ENCODE measurements around the gene PRKD2. TPM values are rescaled to one million over a fixed set of nuclear protein-coding genes. Genes with fewer than 3 reads are reported as not detected.
"Not testable (repeated sequence)": the region's sequence is repeated elsewhere in the genome, so short reads cannot be mapped to it uniquely, and the experiment has no call there.

Gene PRKD2
- total RNA-seq: 171 and 175 TPM in 2 replicates

DNA sequence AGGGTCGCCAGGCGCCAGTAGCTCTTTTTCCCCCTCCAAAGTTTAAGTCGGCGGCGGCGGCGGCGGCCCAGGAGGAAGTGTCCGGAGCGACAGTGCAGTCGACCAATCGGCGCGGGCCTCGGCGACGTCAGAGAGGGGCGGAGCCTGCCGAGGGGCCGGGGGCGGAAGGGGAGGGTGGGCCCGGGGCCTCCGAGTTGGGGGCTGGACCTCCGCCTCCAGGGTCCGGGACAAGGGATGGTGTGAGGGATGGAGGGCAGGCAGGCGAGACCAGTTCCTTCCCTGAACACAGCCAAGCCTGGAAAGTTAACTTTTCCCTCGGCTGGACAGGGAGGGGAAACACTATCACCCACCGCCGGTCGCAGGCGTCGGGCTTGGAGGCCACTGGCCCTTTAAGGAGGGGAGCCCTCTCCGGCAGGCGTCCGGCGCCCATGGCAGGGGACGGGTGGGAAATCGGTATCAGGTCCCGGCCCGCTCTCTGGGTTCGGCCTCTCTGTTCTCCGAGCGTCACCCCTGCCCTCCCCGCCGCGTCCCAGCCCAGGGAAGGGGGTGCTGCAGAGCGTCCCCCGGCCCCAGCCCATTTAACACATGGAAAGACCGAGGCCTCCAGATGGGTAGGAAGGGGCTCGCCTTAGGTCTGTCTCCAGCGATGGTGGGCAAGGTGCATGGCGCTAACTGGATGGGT is at the start of gene PRKD2:
TSS of gene PRKD2 (minus strand) at position 81 of the 682 bp plus-strand sequence. CDS start 744 bp downstream, outside the sequence.
- intact Hi-C loops (cut with micrococcal nuclease): loop anchor here (1.0 to 10.0 kb wide), 8 partner anchors 83 to 1002 kb away; partner anchors contain the start of genes AP2S1, CALM3, CCDC61 and DHX34

GRCh38 chr19:46764817-46765291 is 47.9 kb upstream of the PRKD2 start:
- intact Hi-C loops (cut with micrococcal nuclease): no loop called here

DNA sequence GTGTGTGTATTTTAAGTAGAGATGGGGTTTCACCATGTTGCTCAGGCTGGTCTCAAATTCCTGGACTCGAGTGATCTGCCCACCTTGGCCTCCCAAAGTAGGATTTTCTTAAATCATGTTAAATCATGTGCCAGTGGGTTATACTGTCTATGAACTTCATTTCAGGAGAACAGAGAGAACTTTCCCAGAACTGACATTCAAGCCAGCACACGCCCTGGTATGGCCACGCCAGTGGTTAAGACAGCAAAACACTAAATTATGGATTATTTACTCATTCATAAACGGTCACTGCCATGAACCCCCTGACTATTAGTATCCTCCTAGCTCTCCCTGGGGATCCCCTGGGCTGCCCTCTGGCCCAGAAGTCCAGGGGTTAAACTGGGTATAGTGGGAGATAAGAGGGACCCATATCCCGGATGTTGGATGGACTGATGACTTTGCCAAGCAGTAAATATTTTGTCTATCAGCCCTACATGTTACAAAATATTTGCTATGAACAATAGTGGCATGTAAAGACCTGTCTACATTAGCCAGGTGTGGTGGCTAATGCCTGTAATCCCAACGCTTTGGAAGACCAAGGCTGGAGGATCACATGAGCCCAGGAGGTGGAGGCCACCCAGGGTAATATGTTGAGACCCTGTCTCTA is 45.5 kb upstream of the PRKD2 start:
- intact Hi-C loops (cut with micrococcal nuclease): no loop called here

GRCh38 chr19:46761418-46761831 is 44.5 kb upstream of the PRKD2 start:
- intact Hi-C loops (cut with micrococcal nuclease): no loop called here

DNA sequence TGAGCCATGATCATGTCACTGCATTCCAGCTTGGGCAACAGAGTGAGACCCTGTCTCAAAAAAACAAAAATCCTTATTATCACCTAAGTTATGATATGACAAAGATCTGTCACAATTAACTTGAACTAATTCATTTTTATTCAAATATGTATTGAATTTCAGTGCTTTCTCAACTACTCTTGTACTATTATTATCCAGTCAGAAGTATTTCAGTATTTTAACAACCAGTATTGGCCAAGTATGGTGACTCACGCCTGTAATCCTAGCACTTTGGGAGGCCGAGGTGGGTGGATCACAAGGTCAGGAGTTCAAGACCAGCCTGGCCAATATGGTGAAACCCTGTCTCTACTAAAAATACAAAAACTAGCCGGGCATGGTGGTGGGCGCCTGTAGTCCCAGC is 44.0 kb upstream of the PRKD2 start:
- intact Hi-C loops (cut with micrococcal nuclease): not testable (repeated sequence)

DNA sequence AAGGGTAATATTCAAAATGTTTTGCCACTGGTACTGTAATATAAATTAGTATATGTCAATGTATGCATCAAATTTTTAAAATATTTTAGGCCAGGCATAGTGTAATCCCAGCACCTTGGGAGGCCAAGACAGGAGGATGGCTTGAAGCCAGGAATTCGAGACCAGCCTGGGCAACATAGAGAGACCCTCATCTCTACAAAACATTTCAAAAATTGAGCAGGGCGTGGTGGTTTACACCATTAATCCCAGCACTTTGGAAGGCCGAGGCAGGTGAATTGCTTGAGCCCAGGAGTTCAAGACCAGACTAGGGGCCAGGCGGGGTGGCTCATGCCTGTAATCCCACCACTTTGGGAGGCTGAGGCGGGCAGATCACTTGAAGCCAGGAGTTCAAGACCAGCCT is 43.4 kb upstream of the PRKD2 start:
- intact Hi-C loops (cut with micrococcal nuclease): no loop called here

DNA sequence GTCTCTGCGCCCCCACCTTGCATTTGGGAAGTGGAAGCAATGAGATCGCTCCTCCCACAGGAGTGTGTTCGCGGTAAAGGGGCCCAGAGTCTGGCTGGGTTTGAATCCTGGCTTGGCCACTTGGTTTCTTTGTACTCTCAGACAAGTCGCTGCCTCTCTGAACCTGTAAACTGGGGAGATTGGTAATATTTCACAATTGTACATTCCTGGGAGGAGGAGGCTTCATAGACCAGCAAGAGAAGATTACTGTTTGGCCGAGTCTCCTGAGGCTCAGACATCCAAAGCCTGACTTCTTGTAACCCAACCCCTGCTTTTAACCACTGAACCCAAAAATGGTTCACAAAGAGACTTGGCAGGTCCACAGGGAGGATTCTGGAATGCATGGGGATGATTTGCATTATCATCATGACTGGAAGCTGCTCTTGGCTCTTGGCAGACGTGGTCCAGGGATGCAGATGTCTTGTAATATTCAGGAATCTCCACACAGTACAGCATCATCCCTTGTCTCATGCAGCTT is 43.0 kb upstream of the PRKD2 start:
- intact Hi-C loops (cut with micrococcal nuclease): loop anchor here (5.0 to 10.0 kb wide), 2 partner anchors 62 to 235 kb away; no protein-coding TSS in a partner anchor

DNA sequence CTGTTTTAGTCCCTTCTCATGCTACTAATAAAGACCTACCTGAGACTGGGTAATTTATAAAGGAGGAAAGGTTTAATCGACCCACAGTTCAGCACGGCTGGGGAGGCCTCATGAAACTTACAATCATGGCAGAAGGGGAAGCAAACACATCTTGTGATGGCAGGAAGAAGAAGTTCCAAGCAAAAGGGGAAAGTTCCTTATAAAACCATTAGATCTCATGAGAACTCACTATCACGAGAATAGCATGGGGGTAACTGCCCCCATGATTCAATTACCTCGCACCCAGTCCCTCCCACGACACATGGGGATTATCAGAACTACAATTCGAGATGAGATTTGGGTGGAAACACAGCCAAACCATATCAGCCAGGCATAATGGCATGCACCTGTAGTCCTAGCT is 42.3 kb upstream of the PRKD2 start:
- intact Hi-C loops (cut with micrococcal nuclease): loop anchor here (5.0 to 10.0 kb wide), 2 partner anchors 63 to 236 kb away; no protein-coding TSS in a partner anchor

DNA sequence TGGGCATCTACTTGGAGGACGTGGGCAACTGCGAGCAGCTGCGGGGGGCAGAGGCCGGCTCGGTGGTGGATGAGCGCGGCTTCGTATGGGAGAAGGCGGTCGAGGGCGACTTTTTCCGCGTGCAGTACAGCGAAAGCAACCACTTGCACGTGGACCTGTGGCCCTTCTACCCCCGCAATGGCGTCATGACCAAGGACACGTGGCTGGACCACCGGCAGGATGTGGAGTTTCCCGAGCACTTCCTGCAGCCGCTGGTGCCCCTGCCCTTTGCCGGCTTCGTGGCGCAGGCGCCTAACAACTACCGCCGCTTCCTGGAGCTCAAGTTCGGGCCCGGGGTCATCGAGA is 39.6 kb upstream of the PRKD2 start:
- intact Hi-C loops (cut with micrococcal nuclease): loop anchor here (5.0 to 10.0 kb wide), 2 partner anchors 66 to 238 kb away; no protein-coding TSS in a partner anchor

GRCh38 chr19:46755853-46756543 is 39.1 kb upstream of the PRKD2 start:
- intact Hi-C loops (cut with micrococcal nuclease): loop anchor here (5.0 to 10.0 kb wide), 2 partner anchors 66 to 239 kb away; no protein-coding TSS in a partner anchor

DNA sequence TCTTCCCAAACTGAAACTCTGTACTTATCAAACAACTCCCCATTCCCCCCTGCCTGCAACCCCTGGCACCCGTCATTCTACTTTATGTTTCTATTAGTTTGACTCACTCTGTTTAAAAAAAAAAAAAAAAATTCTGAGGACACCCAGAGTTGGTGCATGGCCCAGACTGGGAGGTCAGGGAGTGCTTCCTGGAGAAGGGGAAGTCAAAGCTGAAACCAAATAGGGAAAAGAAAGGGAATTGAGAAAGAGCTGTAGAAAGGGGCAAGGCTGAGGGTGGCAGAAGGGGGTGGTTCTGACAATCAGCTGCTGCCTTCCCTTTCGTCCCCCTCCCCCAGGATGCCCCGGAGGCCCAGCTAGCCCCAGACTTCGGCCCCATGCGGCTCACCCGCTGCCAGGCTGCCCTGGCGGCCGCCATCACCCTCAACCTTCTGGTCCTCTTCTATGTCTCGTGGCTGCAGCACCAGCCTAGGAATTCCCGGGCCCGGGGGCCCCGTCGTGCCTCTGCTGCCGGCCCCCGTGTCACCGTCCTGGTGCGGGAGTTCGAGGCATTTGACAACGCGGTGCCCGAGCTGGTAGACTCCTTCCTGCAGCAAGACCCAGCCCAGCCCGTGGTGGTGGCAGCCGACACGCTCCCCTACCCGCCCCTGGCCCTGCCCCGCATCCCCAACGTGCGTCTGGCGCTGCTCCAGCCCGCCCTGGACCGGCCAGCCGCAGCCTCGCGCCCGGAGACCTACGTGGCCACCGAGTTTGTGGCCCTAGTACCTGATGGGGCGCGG is 38.4 kb upstream of the PRKD2 start:
- intact Hi-C loops (cut with micrococcal nuclease): loop anchor here (5.0 to 10.0 kb wide), 2 partner anchors 67 to 240 kb away; no protein-coding TSS in a partner anchor

- intact Hi-C loops (cut with micrococcal nuclease): loop anchor here (5.0 to 10.0 kb wide), 2 partner anchors 241 to 284 kb away; no protein-coding TSS in a partner anchor
Observed at GRCh38 chr19:46753420-46754155, 36.7 kb upstream of the PRKD2 start.

DNA sequence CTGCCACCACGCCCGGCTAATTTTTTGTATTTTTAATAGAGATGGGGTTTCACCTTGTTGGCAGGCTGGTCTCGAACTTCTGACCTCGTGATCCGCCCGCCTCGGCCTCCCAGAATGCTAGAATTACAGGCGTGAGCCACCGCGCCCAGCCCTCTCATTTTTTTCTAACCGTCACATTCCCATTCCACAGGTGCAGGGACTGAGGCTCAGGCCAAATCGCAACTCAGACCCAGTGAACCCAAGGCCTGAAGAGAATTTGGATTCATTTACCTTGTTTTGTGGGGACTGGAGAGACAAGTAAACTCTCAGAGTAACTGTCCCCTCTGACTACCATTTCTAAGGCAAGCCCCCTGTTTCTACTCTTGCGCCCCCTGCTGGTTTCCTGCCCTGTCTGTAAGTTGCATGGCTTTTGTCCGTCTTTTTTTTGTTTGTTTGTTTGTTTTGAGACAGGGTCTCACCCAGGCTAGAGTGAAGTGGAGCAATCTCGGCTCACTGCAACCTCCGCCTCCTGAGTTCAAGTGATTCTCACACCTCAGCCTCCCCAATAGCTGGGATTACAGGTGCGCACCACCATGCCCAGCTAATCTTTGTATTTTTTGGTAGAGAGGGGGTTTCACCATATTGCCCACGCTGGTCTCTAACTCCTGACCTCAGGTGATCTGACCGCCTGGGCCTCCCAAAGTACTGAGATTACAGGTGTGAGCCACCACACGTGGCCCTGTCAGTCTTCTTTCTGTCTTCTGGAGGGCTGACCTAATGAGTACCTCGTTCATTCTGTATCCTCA is 31.6 kb upstream of the PRKD2 start:
- intact Hi-C loops (cut with micrococcal nuclease): loop anchor here (1.0 to 5.0 kb wide), 3 partner anchors 39 to 219 kb away; partner anchors contain the start of gene SLC1A5

DNA sequence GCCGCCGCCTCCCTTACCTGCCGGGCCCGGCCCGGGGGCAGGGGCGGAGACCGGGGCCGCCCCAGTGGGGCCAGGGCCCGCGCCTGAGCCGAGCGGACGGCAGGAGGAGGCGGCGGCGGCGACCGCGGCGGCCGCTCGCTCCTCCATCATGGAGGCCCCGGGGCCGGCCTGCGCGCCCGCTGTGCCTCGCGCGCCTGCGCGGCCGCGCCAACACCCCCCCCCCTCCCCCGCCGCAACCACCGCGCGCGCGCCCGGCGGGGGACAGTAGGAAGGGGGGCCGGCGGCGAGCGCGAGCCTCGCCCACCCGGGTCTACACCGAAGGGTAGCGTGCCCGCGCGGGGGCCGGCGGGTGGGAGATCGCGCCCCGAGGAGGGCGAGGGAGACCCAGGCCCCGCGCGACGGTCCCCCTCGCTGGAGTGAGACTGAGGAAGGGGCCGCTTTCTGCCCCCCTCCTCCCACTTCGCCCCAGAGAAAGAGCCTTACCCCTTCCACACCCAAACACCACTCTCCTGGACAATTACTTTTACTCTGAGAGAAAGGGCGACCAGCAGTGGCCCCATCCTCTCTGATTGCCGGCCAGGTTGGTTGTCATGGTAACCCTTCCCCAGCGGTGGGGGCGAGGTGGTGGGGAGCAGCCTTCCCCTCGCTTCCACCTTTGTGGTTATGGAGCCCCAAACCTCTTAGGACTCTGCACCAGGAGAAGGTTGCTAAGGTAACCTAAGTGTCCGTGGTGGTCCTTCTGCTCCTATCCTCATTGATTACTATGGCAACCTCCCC is 29.6 kb upstream of the PRKD2 start, which contains the start of gene STRN4:
TSS of gene STRN4 (minus strand) at position 170 of the 777 bp plus-strand sequence. CDS start at position 150, 20 bp downstream.
- intact Hi-C loops (cut with micrococcal nuclease): loop anchor here (1.0 to 5.0 kb wide), 4 partner anchors 18 to 146 kb away; partner anchors contain the start of genes CALM3 and SLC1A5

DNA sequence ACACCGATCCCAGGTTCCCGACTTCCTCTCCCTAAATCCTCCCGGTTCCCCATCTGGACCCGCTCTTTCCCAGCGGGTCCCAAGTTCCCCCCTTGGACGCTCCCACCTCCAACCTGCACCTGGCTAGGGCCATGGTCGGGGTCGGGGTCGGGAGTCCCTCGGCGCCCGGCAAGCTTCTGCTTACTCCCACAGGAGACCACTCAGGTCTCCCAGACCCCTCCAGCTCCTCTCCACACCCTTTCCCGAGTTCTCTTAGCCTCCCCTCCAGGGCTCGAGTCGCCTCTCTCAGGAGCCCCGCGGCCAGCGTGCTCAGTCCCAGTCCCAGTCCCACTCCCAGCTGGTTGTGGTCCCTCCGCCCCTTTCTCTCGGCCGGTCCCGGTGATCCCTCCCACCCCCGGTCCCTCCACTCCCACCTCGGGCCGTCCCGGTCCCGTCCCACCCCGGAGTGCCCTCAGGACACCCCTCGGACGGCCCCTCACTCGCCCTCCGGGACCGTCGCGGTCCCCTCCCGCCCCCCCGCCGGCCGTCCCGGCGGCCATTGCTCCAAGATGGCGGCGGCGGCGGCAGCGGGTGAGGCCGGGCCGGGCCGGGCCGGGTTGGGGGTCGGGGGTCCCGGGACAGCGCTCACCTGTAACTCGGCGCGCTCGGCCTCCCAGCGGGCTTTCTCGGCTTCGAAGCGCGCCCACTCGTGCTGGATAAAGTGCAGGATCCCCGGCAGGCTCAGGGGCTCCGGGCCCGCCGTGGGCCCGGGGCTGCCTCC is 28.8 kb upstream of the PRKD2 start, which contains the start of gene FKRP:
TSS of gene FKRP (plus strand) at position 537 of the 760 bp plus-strand sequence. CDS start 9,394 bp downstream, outside the sequence.
- intact Hi-C loops (cut with micrococcal nuclease): loop anchor here (1.0 to 5.0 kb wide), 4 partner anchors 17 to 145 kb away; partner anchors contain the start of genes CALM3 and SLC1A5

GRCh38 chr19:46745030-46745429 is 28.1 kb upstream of the PRKD2 start:
- intact Hi-C loops (cut with micrococcal nuclease): loop anchor here (5.0 kb wide), 1 partner anchor 42 kb away; the partner anchor contains the start of gene SLC1A5
